ENCODE measurements around the gene TMBIM4. TPM values are rescaled to one million over a fixed set of nuclear protein-coding genes. Genes with fewer than 3 reads are reported as not detected.

TMBIM4 gene
- total RNA-seq, 2 donors from 2014 or later = 242 to 337 TPM

DNA sequence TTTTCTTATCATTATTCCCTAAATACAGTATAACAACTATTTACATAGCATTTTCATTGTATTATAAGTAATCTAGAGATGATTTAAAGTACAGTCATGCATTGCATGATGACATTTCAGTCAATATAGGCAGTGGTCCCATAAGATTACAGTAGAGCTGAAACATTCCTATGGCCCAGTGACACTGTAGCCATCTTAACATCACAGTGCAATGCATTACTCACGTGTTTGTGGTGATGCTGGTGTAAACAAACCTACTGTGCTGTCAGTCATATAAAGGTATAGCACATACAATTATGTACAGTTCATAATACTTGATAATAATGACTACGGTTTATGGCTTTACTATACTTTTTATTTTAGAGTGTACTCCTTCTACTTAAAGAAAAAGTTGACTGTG, 52.6 kb downstream of the TMBIM4 start:
- no peak overlapping the region for H3K4me3 ChIP-seq
- H3K27ac ChIP-seq = no peak overlapping the region
- no peaks in the 10 kb centered on the region for H3K9me3 ChIP-seq
- no peak for DNase-seq (ENCODE audit: low spot score)
- WGBS = 89% methylated on average over 2 of the region's 2 CpGs
- no peaks in the 10 kb centered on the region for H3K4me1 ChIP-seq (replicated peaks)
- H3K27me3 ChIP-seq (replicated peaks; ENCODE audit: insufficient read depth) = no peaks in the 10 kb centered on the region
- intact Hi-C loops (cut with DNase I) = no loop called here
- H3K36me3 ChIP-seq = no peaks in the 10 kb centered on the region
- TF ChIP-seq, protein P1, sequence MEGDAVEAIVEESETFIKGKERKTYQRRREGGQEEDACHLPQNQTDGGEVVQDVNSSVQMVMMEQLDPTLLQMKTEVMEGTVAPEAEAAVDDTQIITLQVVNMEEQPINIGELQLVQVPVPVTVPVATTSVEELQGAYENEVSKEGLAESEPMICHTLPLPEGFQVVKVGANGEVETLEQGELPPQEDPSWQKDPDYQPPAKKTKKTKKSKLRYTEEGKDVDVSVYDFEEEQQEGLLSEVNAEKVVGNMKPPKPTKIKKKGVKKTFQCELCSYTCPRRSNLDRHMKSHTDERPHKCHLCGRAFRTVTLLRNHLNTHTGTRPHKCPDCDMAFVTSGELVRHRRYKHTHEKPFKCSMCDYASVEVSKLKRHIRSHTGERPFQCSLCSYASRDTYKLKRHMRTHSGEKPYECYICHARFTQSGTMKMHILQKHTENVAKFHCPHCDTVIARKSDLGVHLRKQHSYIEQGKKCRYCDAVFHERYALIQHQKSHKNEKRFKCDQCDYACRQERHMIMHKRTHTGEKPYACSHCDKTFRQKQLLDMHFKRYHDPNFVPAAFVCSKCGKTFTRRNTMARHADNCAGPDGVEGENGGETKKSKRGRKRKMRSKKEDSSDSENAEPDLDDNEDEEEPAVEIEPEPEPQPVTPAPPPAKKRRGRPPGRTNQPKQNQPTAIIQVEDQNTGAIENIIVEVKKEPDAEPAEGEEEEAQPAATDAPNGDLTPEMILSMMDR (IDR thresholded peaks at IDR 0.05) = no peak
- no peak for TF ChIP-seq POLR2A (IDR thresholded peaks at IDR 0.05)
- TF ChIP-seq POLR2AphosphoS5 (IDR thresholded peaks at IDR 0.05) = no peak

DNA sequence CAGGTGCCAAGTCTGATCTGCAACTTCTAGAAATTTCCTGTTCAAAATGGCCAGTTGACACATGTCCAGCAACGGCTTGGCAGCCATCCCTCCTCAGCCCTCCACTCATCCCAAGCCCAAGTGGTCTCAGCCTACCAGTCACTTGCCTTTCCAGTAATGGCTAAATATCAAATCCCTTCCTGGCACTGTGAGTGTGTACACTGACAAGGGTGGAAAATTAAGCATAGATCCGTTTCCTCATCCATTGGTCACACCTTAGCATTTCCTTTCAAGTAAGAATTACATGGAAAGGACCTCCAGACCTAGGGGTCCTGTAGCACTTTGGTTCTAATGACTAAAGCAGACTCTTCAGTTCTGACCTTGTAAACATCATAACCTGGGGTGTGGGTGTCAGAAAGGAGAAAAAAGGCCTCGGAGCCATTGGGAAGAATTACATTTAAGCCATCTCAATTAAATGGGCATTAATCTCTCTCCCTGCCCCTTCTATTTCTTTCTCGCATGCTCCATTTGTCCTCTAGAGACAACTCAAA, 54.7 kb downstream of the TMBIM4 start:
- TF ChIP-seq POLR2A (IDR thresholded peaks at IDR 0.05) = no peak
- TF ChIP-seq, protein P1 (IDR thresholded peaks at IDR 0.05) = no peak
- no peak for TF ChIP-seq POLR2AphosphoS5 (IDR thresholded peaks at IDR 0.05)
- Histone ChIP-seq H3K4me1 (replicated peaks) (no peaks in the 10 kb centered on the region), H3K27me3 (replicated peaks; ENCODE audit: insufficient read depth) (no peaks in the 10 kb centered on the region), H3K9me3 (no peaks in the 10 kb centered on the region), H3K27ac (no peak overlapping the region), H3K36me3 (no peaks in the 10 kb centered on the region), H3K4me3 (no peak overlapping the region)
- DNase-seq (ENCODE audit: low spot score) = no peak
- 76% methylated on average over 4 of the region's 4 CpGs for WGBS
- intact Hi-C loops (cut with DNase I) = no loop called here

DNA sequence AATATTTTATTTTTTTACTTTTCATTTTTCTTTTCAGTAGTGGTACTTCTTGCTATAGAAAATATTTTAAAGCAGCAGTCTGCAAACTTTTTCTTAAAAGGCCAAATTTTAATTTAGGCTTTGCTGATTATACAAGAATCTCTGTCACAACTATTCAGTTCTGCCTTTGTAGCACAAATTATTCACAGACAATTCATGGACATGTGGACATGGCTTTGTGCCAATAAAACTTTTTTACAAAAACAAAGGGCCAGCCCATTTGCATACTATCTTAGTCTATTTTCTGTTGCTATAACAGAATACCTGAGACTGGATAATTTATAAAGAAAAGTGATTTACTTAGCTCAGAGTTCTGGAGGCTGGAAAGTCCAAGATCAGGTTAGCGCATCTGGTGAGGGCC, 56.3 kb downstream of the TMBIM4 start:
- no peak overlapping the region for H3K27ac ChIP-seq
- 100% methylated on average over 1 of the region's 1 CpG for WGBS
- no peaks in the 10 kb centered on the region for H3K9me3 ChIP-seq
- H3K36me3 ChIP-seq = no peaks in the 10 kb centered on the region
- no peak overlapping the region for H3K4me3 ChIP-seq
- DNase-seq (ENCODE audit: low spot score) = no peak
- H3K27me3 ChIP-seq (replicated peaks; ENCODE audit: insufficient read depth) = no peaks in the 10 kb centered on the region
- TF ChIP-seq POLR2A (IDR thresholded peaks at IDR 0.05) = no peak
- TF ChIP-seq, protein P1 (IDR thresholded peaks at IDR 0.05) = no peak
- intact Hi-C loops (cut with DNase I) = no loop called here
- no peaks in the 10 kb centered on the region for H3K4me1 ChIP-seq (replicated peaks)

DNA sequence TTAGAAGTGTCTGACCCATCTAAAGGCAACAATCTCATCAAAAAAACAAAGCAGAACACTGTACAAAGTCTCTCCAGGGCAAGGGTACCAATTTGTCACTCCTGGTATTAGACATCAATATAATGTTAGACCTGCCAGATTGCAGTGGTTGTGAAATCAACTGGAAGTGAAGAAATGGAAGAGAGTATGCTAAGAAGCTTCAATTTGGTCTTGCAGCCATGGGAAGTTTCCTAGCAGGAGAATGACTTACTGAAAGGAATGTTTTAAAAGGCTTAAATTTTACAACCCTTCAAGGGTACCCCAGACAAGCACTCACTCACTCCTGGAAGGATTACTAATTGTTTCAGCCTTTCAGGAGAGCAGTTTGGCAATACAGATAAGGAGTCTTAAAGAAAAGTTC, 58.2 kb downstream of the TMBIM4 start:
- no peak overlapping the region for H3K4me3 ChIP-seq
- H3K9me3 ChIP-seq = no peaks in the 10 kb centered on the region
- H3K27ac ChIP-seq = no peak overlapping the region
- H3K36me3 ChIP-seq = no peaks in the 10 kb centered on the region
- intact Hi-C loops (cut with DNase I) = no loop called here
- DNase-seq (ENCODE audit: low spot score) = no peak
- no peaks in the 10 kb centered on the region for H3K4me1 ChIP-seq (replicated peaks)
- TF ChIP-seq POLR2AphosphoS5 (IDR thresholded peaks at IDR 0.05) (no peak), POLR2A (IDR thresholded peaks at IDR 0.05) (no peak)
- TF ChIP-seq, protein P1 (IDR thresholded peaks at IDR 0.05) = no peak
- H3K27me3 ChIP-seq (replicated peaks; ENCODE audit: insufficient read depth) = no peaks in the 10 kb centered on the region

DNA sequence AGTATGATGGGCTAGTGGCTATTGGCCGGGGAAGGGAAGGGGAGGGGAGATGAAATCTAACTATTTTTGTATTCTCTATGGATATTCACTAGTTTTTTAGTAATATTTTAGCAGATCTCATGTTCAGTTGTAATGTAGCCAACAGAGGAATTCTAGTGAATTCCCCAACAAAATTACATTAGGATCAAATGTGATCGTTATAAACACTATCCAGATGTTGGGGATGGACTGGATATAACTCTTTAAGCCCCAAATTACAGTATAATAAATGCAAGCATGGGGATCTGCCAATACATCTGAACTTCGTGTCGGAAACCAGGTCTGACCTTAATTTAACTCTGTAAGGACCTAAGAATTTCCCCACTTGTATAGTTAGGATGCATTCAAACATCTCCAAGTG, 60.7 kb downstream of the TMBIM4 start:
- no peak for DNase-seq (ENCODE audit: low spot score)
- Histone ChIP-seq H3K4me1 (replicated peaks) (no peaks in the 10 kb centered on the region), H3K36me3 (no peaks in the 10 kb centered on the region), H3K9me3 (no peaks in the 10 kb centered on the region), H3K27ac (no peak overlapping the region), H3K4me3 (no peak overlapping the region), H3K27me3 (replicated peaks; ENCODE audit: insufficient read depth) (no peaks in the 10 kb centered on the region)
- WGBS = 68% methylated on average over 4 of the region's 4 CpGs
- intact Hi-C loops (cut with DNase I) = no loop called here
- TF ChIP-seq, protein P1 (IDR thresholded peaks at IDR 0.05) = no peak

All from prostate gland (tissue), 2 donors.